HepG2 (cell line): ENCODE measurements around the gene DCAF8. TPM values are rescaled to one million over a fixed set of nuclear protein-coding genes. Genes with fewer than 3 reads are reported as not detected.

Experiments
- CHCHD3 ChIP-seq: sonication (generic); formaldehyde crosslinking; IDR thresholded peaks from 2 replicates; pipeline ENCODE4 v1.8.0; 2022; ENCODE audit warnings: mild to moderate bottlenecking, missing genetic modification reagents, moderate library complexity
- EHMT2 ChIP-seq: fragments of 200-600 bp; sonication (generic); IDR thresholded peaks from 2 replicates; pipeline ENCODE4 v1.7.0; 2017; ENCODE audit warnings: antibody characterized with exemption, low read depth, low read length, borderline replicate concordance
- FOXO1 ChIP-seq: sonication (generic); formaldehyde crosslinking; IDR thresholded peaks from 2 replicates; pipeline ENCODE4 v1.4.0; 2020; ENCODE audit warnings: missing genetic modification reagents
- GATAD1 ChIP-seq: IDR thresholded peaks from 2 replicates; pipeline ENCODE4 v1.6.1; 2016; ENCODE audit warnings: missing genetic modification reagents, missing compliant biosample characterization
- GTF2F1 ChIP-seq: fragments of 150-350 bp; IDR thresholded peaks from 2 replicates; pipeline ENCODE4 v1.6.1; 2014; ENCODE audit warnings: low read length
- KLF16 ChIP-seq, 2 experiments: sonication (generic) in 1 of 2; formaldehyde crosslinking in 1 of 2; IDR thresholded peaks; 2 replicates each; pipeline versions ENCODE4 v1.6.1 to v1.8.0; 2016 to 2023; ENCODE audit warnings: missing genetic modification reagents in 2 of 2, missing compliant biosample characterization in 1 of 2
- NRL ChIP-seq: sonication (generic); formaldehyde crosslinking; IDR thresholded peaks from 2 replicates; pipeline ENCODE4 v1.5.0; 2020; ENCODE audit warnings: missing genetic modification reagents, mild to moderate bottlenecking, moderate library complexity, borderline replicate concordance
- PHF5A ChIP-seq: IDR thresholded peaks from one replicate; pipeline ENCODE4 v1.6.1; 2018; ENCODE audit warnings: low read depth, missing genetic modification reagents; ENCODE audit not compliant: unreplicated experiment
- SAFB2 ChIP-seq: sonication (generic); formaldehyde crosslinking; IDR thresholded peaks from 2 replicates; pipeline ENCODE4 v1.5.1; 2020; ENCODE audit warnings: missing genetic modification reagents, low read depth, mild to moderate bottlenecking, borderline replicate concordance
- ZBTB42 ChIP-seq: sonication (generic); formaldehyde crosslinking; IDR thresholded peaks from 2 replicates; pipeline ENCODE4 v1.5.0; 2020; ENCODE audit warnings: mild to moderate bottlenecking, missing genetic modification reagents
- ZC3H13 ChIP-seq: sonication (generic); formaldehyde crosslinking; IDR thresholded peaks from 2 replicates; pipeline ENCODE4 v1.8.1; 2023; ENCODE audit warnings: mild to moderate bottlenecking, missing genetic modification reagents, moderate library complexity
- ZMAT3 ChIP-seq: sonication (generic); formaldehyde crosslinking; conservative IDR thresholded peaks from 2 replicates; pipeline ENCODE4 v1.7.0; 2021; ENCODE audit warnings: missing genetic modification reagents
- ZNF180 ChIP-seq: sonication (generic); formaldehyde crosslinking; IDR thresholded peaks from 2 replicates; pipeline ENCODE4 v1.4.0; 2020; ENCODE audit warnings: low read depth, missing genetic modification reagents, borderline replicate concordance
- ZNF383 ChIP-seq: sonication (generic); formaldehyde crosslinking; IDR thresholded peaks from 2 replicates; pipeline ENCODE4 v1.4.0; 2020; ENCODE audit warnings: missing genetic modification reagents, mild to moderate bottlenecking, borderline replicate concordance
- ZNF547 ChIP-seq: sonication (generic); formaldehyde crosslinking; IDR thresholded peaks from 2 replicates; pipeline ENCODE4 v1.5.1; 2020; ENCODE audit warnings: mild to moderate bottlenecking, missing genetic modification reagents
- ZNF749 ChIP-seq: sonication (generic); formaldehyde crosslinking; IDR thresholded peaks from 2 replicates; pipeline ENCODE4 v1.8.0; 2022; ENCODE audit warnings: mild to moderate bottlenecking, missing genetic modification reagents, moderate library complexity, borderline replicate concordance
- ZNF780A ChIP-seq: sonication (generic); formaldehyde crosslinking; IDR thresholded peaks from 2 replicates; pipeline ENCODE4 v1.8.0; 2022; ENCODE audit warnings: mild to moderate bottlenecking, missing genetic modification reagents, moderate library complexity
- ZNF788 ChIP-seq: sonication (generic); formaldehyde crosslinking; IDR thresholded peaks from 2 replicates; pipeline ENCODE4 v1.5.0; 2020; ENCODE audit warnings: mild to moderate bottlenecking, missing genetic modification reagents, borderline replicate concordance
- polyA plus RNA-seq, 8 experiments: library from polyadenylated mRNA; depleted of rRNA in 3 of 8; stranded (reverse) in 7 of 8; unstranded in 1 of 8; fragments of >200 nt; fragmentation: Illumina TruSeq in 4 of 8; extraction: Trizol in 4 of 8; gene quantifications; 2 replicates each; pipeline versions ENCODE4 v1.2.1 to v1.2.3, GENCODE V29; 2011 to 2016; ENCODE audit warnings: low read depth in 4 of 8, missing spikeins in 1 of 8, mixed read lengths in 1 of 8; ENCODE audit not compliant: insufficient read depth in 1 of 8
- total RNA-seq, 5 experiments: library from RNA; depleted of rRNA; stranded (reverse); fragments of >200 nt; fragmentation: Illumina TruSeq; extraction: Trizol; gene quantifications; 2 replicates each; pipeline ENCODE4 v1.2.3, GENCODE V29; 2016; ENCODE audit warnings: low read depth in 1 of 5
- TF ChIP-seq, protein P1 (sequence below): sonication (generic); formaldehyde crosslinking; IDR thresholded peaks from 2 replicates; pipeline ENCODE4 v1.8.1; 2023; ENCODE audit warnings: mild to moderate bottlenecking, missing genetic modification reagents
- TF ChIP-seq, protein P2 (sequence below): sonication (generic); formaldehyde crosslinking; IDR thresholded peaks from 2 replicates; pipeline ENCODE4 v1.5.0; 2020; ENCODE audit warnings: missing genetic modification reagents, mild to moderate bottlenecking, borderline replicate concordance
- TF ChIP-seq, protein P3 (sequence below): sonication (generic); formaldehyde crosslinking; IDR thresholded peaks from 2 replicates; pipeline ENCODE4 v1.5.1; 2020; ENCODE audit warnings: missing genetic modification reagents, mild to moderate bottlenecking, borderline replicate concordance
- TF ChIP-seq, protein P4 (sequence below): fragments of 450-650 bp; IDR thresholded peaks from 2 replicates; pipeline ENCODE4 v1.6.1; 2016
- TF ChIP-seq, protein P5 (sequence below): fragments of 450-650 bp; IDR thresholded peaks from 2 replicates; pipeline ENCODE4 v1.6.1; 2017

Gene DCAF8
- total and polyA plus RNA-seq, 2 of the 13 experiments (the other 11 are each of a cell fraction or from before 2014, with no cell fraction given), result 73.4 to 79.8 TPM

DNA sequence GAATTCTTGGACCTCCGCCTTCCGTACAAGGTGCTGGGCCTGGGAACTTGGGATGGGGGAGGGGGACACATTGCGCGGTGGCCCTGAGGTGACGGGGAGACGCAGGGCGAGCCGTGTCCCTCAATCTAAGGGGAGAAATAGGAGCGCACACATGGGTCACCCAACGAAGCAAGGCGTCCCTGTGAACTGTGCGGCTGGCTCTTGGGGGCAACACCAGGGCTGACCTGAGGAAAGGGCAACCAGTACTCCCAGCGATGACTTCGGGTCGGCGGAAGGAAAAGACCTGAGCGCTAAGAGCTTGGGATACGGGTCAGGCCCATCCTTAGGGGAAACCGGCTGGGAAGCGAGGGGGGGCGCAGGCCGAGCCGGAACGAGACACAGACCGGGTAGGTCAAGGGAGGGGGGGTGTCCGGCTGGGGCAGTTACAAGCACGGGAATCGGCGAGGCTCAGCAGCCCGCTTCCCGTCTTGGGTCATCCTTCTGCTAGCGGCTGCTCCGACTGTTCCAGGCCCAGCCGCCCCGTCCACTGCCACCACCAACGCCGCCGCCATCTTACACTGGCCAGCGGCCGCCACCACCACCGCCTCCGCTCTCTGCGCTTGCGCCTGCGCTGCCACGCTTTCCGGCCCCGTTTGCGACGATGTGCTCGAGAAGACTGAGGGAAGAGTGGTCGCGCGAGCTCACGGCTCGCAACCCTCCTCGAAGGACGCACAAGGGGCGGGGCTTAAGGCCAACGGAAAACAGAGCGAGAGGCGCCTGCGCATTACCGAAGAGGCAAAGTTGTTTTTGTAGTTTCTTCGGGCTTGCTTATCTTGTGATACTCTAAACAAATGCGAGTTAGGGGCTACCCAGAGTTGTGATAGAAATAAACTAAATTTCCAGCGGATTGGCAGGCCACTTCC lies at the start of gene DCAF8 (continued):
- TF ChIP-seq ZMAT3 (peak; percentile 74), CHCHD3 (CRISPR knock-in tag) (peak; percentile 95), ZNF788 (CRISPR knock-in tag) (peak; percentile 46; the same call in 1 of the 2 replicates), ZNF180 (CRISPR knock-in tag) (no peak), PHF5A (peak; percentile 74), ZC3H13 (peak; percentile 66), SAFB2 (0 out of 2 replicates have a peak, but pooled peaks have one; percentile 83), ZNF780A (no peak; the same call in 1 of the 2 replicates), ZBTB42 (CRISPR knock-in tag) (no peak), ZNF383 (CRISPR knock-in tag) (no peak), EHMT2 (no peak), ZNF547 (CRISPR knock-in tag) (no peak), KLF16 (CRISPR knock-in tag; IDR thresholded peaks at IDR 0.05) (peak in 1 of 2 experiments; percentile 95; a peak in 2 of 4 replicates), GATAD1 (CRISPR knock-in tag) (peak; percentile 95), GTF2F1 (peak; percentile 74; the same call in 1 of the 2 replicates), FOXO1 (CRISPR knock-in tag) (peak; percentile 25; the same call in 1 of the 2 replicates), NRL (CRISPR knock-in tag) (peak; percentile 95; the same call in 1 of the 2 replicates), ZNF749 (CRISPR knock-in tag) (no peak)
- TF ChIP-seq, protein P1, sequence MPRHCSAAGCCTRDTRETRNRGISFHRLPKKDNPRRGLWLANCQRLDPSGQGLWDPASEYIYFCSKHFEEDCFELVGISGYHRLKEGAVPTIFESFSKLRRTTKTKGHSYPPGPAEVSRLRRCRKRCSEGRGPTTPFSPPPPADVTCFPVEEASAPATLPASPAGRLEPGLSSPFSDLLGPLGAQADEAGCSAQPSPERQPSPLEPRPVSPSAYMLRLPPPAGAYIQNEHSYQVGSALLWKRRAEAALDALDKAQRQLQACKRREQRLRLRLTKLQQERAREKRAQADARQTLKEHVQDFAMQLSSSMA (CRISPR knock-in tag), result peak; percentile 22; the same call in 1 of the 2 replicates
- TF ChIP-seq, protein P2, sequence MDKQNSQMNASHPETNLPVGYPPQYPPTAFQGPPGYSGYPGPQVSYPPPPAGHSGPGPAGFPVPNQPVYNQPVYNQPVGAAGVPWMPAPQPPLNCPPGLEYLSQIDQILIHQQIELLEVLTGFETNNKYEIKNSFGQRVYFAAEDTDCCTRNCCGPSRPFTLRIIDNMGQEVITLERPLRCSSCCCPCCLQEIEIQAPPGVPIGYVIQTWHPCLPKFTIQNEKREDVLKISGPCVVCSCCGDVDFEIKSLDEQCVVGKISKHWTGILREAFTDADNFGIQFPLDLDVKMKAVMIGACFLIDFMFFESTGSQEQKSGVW (CRISPR knock-in tag), result no peak
- TF ChIP-seq, protein P3, sequence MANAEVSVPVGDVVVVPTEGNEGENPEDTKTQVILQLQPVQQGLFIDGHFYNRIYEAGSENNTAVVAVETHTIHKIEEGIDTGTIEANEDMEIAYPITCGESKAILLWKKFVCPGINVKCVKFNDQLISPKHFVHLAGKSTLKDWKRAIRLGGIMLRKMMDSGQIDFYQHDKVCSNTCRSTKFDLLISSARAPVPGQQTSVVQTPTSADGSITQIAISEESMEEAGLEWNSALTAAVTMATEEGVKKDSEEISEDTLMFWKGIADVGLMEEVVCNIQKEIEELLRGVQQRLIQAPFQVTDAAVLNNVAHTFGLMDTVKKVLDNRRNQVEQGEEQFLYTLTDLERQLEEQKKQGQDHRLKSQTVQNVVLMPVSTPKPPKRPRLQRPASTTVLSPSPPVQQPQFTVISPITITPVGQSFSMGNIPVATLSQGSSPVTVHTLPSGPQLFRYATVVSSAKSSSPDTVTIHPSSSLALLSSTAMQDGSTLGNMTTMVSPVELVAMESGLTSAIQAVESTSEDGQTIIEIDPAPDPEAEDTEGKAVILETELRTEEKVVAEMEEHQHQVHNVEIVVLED (CRISPR knock-in tag), result peak; percentile 94
- TF ChIP-seq, protein P4, sequence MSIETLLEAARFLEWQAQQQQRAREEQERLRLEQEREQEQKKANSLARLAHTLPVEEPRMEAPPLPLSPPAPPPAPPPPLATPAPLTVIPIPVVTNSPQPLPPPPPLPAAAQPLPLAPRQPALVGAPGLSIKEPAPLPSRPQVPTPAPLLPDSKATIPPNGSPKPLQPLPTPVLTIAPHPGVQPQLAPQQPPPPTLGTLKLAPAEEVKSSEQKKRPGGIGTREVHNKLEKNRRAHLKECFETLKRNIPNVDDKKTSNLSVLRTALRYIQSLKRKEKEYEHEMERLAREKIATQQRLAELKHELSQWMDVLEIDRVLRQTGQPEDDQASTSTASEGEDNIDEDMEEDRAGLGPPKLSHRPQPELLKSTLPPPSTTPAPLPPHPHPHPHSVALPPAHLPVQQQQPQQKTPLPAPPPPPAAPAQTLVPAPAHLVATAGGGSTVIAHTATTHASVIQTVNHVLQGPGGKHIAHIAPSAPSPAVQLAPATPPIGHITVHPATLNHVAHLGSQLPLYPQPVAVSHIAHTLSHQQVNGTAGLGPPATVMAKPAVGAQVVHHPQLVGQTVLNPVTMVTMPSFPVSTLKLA, result peak; percentile 24; the same call in 1 of the 2 replicates
- TF ChIP-seq, protein P5, sequence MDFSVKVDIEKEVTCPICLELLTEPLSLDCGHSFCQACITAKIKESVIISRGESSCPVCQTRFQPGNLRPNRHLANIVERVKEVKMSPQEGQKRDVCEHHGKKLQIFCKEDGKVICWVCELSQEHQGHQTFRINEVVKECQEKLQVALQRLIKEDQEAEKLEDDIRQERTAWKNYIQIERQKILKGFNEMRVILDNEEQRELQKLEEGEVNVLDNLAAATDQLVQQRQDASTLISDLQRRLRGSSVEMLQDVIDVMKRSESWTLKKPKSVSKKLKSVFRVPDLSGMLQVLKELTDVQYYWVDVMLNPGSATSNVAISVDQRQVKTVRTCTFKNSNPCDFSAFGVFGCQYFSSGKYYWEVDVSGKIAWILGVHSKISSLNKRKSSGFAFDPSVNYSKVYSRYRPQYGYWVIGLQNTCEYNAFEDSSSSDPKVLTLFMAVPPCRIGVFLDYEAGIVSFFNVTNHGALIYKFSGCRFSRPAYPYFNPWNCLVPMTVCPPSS, result no peak
